Gastroesophageal sphincter (tissue), 3 donors: ENCODE results near the gene GPC3.

Experiments
- EP300 ChIP-seq: sonication (generic); formaldehyde crosslinking; IDR thresholded peaks from one replicate; pipeline ENCODE4 v1.6.1; 2017; ENCODE audit warnings: antibody characterized with exemption, mild to moderate bottlenecking
- POLR2A ChIP-seq, 2 donors: fragments of 450-650 bp; IDR thresholded peaks; one replicate each; pipeline ENCODE4 v1.6.1; 2017; ENCODE audit warnings: antibody characterized with exemption in 2 of 2, mild to moderate bottlenecking in 2 of 2, moderate library complexity in 1 of 2
- TF ChIP-seq, protein P1 (sequence below), 4 experiments: fragments of 200-600 bp in 2 of 4; fragments of 450-650 bp in 2 of 4; sonication (generic) in 1 of 4; IDR thresholded peaks; one replicate each; pipeline ENCODE4 v1.5.1; 2017 to 2019; ENCODE audit warnings: antibody characterized with exemption in 4 of 4, mild to moderate bottlenecking in 2 of 4, moderate library complexity in 2 of 4

DNA sequence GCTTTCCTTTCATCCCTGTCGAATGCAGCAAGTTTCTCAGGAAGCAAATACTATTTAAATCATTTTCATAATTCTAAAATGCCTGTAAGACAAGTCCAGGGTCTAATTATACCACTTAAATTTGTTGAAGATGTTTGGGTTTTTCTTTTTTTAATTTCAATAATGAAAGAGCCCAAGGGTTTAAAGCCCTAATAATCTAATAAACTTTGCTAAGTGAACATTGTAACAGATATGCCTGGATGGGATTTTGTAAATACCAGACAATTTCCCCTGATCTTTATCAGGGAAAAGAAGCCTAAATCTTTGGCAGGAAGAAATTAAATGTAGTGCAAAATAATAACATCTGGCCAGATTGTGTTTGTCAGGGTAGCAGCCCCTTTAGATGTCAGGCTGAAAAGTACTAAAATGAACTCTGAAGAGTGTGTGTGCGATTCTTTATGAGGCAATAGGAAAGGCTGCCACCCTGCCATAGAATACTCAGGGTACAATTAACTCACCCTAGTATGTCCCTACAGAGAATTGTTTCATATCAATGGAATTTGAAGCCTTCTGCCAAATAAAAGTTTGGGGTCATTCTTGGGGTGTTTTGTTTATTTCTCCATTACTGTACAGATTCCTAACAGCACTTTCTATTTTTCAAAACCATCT, 45.6 kb downstream of the GPC3 start:
- TF ChIP-seq POLR2A (IDR thresholded peaks at IDR 0.05): no peak
- TF ChIP-seq EP300: no peak
- TF ChIP-seq, protein P1, sequence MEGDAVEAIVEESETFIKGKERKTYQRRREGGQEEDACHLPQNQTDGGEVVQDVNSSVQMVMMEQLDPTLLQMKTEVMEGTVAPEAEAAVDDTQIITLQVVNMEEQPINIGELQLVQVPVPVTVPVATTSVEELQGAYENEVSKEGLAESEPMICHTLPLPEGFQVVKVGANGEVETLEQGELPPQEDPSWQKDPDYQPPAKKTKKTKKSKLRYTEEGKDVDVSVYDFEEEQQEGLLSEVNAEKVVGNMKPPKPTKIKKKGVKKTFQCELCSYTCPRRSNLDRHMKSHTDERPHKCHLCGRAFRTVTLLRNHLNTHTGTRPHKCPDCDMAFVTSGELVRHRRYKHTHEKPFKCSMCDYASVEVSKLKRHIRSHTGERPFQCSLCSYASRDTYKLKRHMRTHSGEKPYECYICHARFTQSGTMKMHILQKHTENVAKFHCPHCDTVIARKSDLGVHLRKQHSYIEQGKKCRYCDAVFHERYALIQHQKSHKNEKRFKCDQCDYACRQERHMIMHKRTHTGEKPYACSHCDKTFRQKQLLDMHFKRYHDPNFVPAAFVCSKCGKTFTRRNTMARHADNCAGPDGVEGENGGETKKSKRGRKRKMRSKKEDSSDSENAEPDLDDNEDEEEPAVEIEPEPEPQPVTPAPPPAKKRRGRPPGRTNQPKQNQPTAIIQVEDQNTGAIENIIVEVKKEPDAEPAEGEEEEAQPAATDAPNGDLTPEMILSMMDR (IDR thresholded peaks at IDR 0.05): no peak
